ENCODE measurements around the gene SNF8.

DNA sequence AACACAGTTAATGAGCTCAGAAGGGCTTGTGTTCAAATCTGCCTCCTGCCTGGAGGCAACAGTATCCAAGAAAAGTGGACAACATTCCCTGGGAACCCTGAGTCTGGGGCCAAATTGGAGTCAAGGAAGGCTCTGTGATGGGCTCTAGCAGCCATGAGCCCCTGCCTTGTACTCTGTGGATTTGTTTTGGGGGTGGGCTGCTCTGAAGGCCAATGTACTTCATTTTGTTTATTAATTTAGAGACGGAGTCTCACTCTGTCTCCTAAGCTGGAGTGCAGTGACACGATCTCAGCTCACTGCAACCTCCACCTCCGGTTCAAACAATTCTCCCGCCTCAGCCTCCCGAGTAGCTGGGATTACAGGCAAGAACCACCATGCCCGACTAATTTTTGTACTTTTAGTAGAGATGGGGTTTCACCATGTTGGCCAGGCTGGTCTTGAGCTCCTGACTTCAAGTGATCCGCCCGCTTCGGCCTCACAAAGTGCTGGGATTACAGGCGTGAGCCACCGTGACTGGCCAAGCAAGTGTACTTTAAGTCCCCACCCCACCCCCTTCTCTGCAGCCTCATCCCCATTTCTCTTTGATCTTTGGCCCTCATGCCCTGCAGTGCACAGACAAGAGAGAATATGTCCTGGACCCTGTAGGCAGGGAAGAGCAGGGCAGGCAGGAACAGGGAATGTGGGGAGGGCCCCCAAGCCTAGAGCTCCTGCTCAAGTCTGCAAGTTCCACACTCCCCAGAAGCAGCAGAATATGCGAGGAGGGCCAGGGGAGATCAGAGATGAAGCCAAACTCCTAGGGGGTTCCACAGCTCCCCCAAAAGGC is 26.4 kb upstream of the SNF8 start:
- no peak for TF ChIP-seq POLR2AphosphoS5 (IDR thresholded peaks at IDR 0.05; ENCODE audit: low read depth, low read length)
- TF ChIP-seq REST (IDR thresholded peaks at IDR 0.05; ENCODE audit: insufficient read depth in 1 of 2, low read depth in 2 of 2, low read length in 2 of 2), result no peak
- TF ChIP-seq TAF1 (IDR thresholded peaks at IDR 0.05; ENCODE audit: borderline replicate concordance, insufficient read depth, low read length), result no peak
- TF ChIP-seq FOXP2 (optimal IDR thresholded peaks at IDR 0.05; ENCODE audit: borderline replicate concordance, extremely low read depth, extremely low read length, insufficient read depth), result no peak
- TF ChIP-seq SIN3A (IDR thresholded peaks at IDR 0.05; ENCODE audit: borderline replicate concordance, insufficient read depth, low read length), result no peak
